NCI-H2081 (cell line): ENCODE results near the gene HIGD2A.

ENCODE experiments used
- DNase-seq, 2 experiments: peaks; one replicate each; lab custom pipeline; 2025; lab: John Stamatoyannopoulos, UW

HIGD2A gene

DNA sequence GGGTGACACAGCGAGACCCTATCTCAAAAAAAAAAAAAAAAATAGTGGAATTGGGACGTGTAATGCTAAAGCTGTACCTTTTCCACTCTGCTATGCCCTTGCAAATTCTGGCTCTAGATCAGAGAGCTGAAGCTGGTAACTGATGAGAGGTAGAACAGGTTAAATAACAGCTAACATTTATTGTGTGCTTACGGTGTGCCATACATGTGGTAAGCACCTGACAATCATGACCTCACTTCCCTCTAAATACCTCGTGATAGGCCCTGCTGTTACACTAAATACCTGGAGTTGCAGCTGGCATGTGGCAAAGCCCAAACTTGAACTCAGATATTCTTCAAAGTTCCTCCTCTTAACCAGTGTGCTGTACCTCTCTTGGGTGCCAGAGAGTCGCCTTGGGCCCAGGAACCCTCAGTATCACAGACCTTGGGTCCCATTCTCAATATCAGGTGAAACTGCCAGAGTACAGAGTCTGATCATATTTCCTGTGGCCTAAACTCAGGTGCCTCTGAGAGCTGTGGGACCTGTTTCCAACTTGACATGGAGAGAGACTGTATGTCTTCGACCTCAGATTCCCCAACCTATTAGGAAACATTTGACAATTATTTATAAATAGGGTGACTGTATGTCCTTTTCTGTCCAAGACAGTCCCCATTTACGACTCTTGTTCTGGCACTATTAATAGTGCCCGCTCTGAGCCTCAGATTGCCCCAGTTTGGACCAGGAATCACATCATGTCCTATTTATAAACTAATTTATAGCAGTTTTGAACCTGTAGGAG is 18.4 kb upstream of the HIGD2A start:
- no peak for DNase-seq

DNA sequence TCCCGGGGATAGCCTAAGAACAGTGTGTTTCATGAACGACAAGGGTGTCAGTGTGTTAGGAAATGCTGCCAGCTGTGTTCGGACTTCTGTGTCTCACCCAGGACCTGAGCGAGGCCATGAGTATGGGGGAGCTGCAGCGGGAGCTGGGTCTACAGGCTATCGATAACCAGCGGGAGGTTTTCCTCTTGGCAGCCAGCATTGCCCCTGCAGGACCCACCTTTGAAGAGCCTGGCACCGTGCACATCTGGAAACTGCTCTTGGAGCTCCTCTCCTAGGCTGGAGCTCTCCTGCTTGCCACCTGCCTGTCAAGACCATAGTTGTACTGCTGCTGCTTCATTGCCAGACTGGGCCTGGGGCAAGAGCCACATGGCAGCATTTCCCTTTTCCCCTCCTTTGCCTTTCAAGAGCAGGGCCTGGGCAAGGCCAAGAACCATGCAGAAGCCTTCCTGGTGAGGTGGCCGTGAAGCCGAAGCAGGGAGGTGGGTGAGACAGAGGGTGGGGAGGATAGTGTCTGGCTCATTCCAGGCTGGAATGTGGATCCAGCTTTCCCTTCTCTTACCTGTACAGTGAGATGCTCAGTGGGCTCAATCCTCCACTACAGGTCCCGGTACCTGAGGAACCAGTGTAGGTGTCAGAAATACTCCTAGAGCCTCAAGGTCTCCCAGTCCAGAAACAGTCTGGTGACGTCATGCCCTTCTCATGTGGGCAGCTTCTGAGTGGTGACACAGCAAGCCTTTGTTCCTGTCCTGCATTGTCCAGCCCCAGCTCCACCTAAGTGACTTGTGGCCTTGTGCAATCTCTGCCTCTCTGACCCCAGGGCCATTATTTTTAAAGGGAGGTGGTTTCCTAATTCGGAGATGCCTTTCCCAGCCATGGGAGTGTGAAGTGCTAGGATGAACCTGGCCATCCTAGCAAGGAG is 16.7 kb upstream of the HIGD2A start:
- DNase-seq = no peak

- no peak for DNase-seq
Observed at GRCh38 chr5:176373100-176373818, 15.3 kb upstream of the HIGD2A start.

DNA sequence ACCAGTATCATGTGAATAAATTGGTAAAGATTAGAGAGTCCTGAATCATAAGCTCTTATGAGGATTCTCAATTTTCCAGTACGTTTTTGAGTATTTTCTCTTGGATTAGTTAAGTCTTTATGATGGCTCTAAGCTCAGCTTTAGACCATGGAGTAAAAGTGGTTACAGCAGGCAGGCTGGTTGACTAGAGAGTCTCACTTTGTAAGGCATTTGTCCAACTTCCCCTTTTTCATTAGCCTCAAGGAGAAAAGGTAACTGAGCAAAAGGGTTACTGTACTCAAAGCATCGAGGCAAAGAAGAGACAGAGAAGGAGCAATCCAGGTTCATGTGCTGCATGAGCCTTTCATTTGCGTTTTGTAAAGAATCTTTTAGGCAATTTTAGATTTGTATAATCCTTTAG is 8.7 kb upstream of the HIGD2A start:
- DNase-seq = no peak

- DNase-seq = no peak
Observed at GRCh38 chr5:176381423-176381822, 7.1 kb upstream of the HIGD2A start.

GRCh38 chr5:176381979-176382378 is 6.6 kb upstream of the HIGD2A start:
- DNase-seq = no peak

DNA sequence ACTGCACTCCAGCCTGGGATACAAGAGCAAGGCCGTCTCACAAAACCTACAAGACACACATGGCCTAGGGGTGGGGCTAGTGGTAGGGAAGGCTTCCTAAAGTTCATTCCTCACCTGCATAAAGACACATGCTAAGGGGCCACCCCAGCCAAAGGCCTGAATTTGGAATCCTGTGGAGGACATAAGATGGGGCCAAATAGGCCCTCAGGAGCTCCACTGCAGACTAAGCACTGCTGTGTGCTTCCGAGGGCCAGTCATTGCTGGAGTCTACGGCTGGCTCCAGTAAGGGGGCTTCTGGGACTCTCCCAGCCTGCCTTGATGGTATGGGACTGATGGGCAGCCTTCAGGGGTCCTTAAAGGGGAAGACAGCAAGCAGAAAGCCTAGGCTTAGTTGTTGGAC is 5.8 kb upstream of the HIGD2A start:
- DNase-seq = no peak

GRCh38 chr5:176383248-176383905 is 5.2 kb upstream of the HIGD2A start:
- DNase-seq = no peak

- no peak for DNase-seq
Observed at GRCh38 chr5:176383961-176384360, 4.6 kb upstream of the HIGD2A start.

GRCh38 chr5:176384366-176384930 is 4.1 kb upstream of the HIGD2A start:
- no peak for DNase-seq

GRCh38 chr5:176384991-176385390 is 3.6 kb upstream of the HIGD2A start:
- DNase-seq = no peak

DNA sequence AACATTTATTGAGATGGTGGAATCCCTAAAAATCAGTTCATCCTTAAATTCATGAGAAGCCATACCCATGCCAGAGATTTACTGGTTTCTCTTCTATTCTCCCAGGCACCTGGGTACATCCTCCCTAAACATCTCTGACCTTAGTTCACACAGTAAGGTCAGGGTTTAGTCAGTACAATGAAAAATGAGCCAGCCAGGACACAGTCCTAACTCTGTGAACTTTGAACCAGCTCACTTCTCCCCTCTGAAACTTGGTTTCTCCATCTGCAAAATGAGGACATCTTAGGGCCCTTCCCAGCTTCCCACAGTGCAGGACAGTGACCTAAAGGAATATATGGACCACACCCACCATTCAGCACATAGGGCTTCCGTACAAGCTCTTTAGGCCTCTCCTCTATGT is 2.1 kb upstream of the HIGD2A start:
- DNase-seq = no peak

GRCh38 chr5:176387384-176387925 is 1.1 kb upstream of the HIGD2A start:
- DNase-seq = peak in 1 of 2 experiments; percentile 4

DNA sequence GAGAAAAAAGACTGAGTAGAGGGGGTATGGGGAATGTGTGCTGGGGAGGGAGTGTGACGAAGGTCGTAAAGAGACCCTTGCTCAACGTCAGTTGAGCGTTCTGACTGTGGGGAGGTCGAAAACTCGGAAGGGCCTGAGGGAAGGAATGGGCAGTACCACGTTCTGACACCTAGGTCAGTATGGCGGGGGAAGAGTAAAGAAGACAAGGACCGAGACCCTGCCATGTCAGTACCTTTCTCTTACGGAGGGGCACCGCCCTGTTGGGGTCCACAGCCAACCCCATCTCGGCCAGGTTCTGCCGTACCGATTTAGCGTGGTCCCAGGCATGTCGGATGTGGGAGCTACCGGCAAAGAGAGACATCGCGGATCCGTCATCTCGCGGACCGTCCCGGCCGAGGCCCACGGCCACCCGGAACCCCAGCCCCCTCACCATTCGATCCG is 528 bp upstream of the HIGD2A start:
- peak in 1 of 2 experiments; percentile 9 for DNase-seq

DNA sequence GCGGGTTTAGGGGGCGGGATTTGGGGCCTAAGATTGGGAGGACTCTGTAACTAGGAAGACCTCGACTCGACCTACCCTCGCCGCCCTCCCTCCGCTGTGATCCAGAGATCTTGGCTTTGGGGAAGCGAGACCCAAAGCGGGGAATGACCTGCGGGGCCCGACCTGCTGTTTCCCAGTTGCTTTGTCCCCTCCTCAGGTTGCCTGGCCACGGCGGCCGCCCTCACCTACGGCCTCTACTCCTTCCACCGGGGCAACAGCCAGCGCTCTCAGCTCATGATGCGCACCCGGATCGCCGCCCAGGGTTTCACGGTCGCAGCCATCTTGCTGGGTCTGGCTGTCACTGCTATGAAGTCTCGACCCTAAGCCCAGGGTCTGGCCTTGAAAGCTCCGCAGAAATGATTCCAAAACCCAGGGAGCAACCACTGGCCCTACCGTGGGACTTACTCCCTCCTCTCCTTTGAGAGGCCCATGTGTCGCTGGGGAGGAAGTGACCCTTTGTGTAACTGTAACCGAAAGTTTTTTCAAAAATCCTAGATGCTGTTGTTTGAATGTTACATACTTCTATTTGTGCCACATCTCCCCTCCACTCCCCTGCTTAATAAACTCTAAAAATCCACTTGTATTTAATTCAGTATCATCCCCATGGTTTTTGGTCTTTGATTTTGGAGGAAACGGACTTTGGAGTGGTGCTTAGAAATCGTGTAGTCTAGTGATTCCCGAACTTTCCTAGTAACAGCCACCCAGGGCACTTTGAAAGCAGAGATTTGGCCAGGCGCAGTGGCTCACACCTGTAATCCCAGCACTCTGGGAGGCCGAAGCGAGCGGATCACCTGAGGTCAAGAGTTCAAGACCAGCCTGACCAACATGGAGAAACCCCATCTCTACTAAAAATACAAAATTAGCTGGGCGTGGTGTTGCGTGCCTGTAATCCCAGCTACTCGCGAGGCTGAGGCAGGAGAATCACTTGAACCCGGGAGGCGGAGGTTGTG is 878 bp downstream of the HIGD2A start:
- DNase-seq = peak in 1 of 2 experiments; percentile 59

- DNase-seq = no peak
Observed at GRCh38 chr5:176391479-176391878, 2.9 kb downstream of the HIGD2A start.

DNA sequence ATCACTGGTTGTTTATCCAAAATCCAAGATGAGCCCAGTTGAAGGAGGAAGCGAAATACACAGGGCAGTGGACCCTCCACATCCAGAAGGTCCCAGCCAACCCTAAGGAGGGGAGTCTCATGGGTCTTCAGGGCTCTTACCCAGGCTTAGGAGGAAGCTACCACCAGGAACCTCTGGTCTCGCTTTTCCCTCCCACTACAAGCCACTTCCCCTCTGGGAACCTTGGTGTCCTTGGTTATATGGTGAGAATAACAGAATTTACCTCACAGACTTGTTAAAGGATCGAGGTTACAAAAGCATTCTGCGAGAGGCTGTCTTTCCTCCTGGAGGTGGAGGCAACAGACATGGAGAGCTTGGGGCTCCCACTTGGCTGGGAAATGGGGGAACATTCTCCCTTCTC is 3.4 kb downstream of the HIGD2A start:
- DNase-seq = no peak

- no peak for DNase-seq
Observed at GRCh38 chr5:176392526-176392925, 4.0 kb downstream of the HIGD2A start.

DNA sequence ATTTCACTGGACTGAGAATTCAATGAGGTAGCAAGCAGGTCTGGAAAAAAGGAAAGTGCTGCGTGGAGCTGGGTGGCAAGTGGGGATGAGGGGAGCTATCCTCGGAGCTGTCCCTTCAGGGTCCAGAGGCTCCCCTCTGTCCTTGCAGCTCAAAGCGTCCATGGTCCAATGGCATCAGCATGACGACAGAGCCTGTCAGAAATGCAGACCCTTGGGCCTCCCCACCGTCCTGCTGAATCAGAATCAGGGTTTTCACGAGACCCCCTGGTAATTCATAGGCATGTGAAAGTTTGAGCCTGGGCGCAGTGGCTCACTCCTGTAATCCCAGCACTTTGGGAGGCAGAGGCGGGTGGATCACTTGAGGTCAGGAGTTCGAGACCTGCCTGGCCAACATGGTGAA is 5.5 kb downstream of the HIGD2A start:
- DNase-seq = no peak
